Uterus (tissue), 2 donors: ENCODE data around the gene PLA2G2D.

Experiments
- POLR2A ChIP-seq, 2 donors: fragments of 450-650 bp; IDR thresholded peaks; one replicate each; pipeline ENCODE4 v1.6.1; 2016; ENCODE audit warnings: antibody characterized with exemption in 2 of 2, mild to moderate bottlenecking in 1 of 2, moderate library complexity in 1 of 2
- TF ChIP-seq, protein P1 (sequence below), 4 experiments: fragments of 200-600 bp in 2 of 4; fragments of 450-650 bp in 2 of 4; sonication (generic) in 2 of 4; IDR thresholded peaks; one replicate each; pipeline ENCODE4 v1.5.1; 2016 to 2019; ENCODE audit warnings: antibody characterized with exemption in 4 of 4, mild to moderate bottlenecking in 2 of 4, moderate library complexity in 1 of 4

- TF ChIP-seq, protein P1, sequence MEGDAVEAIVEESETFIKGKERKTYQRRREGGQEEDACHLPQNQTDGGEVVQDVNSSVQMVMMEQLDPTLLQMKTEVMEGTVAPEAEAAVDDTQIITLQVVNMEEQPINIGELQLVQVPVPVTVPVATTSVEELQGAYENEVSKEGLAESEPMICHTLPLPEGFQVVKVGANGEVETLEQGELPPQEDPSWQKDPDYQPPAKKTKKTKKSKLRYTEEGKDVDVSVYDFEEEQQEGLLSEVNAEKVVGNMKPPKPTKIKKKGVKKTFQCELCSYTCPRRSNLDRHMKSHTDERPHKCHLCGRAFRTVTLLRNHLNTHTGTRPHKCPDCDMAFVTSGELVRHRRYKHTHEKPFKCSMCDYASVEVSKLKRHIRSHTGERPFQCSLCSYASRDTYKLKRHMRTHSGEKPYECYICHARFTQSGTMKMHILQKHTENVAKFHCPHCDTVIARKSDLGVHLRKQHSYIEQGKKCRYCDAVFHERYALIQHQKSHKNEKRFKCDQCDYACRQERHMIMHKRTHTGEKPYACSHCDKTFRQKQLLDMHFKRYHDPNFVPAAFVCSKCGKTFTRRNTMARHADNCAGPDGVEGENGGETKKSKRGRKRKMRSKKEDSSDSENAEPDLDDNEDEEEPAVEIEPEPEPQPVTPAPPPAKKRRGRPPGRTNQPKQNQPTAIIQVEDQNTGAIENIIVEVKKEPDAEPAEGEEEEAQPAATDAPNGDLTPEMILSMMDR (IDR thresholded peaks at IDR 0.05) = no peak
- TF ChIP-seq POLR2A (IDR thresholded peaks at IDR 0.05) = no peak
Observed at GRCh38 chr1:20083178-20083944, 36.0 kb downstream of the PLA2G2D start.
